ENCODE results near the gene HMGXB3.

The HMGXB3 gene

GRCh38 chr5:149990518-149991376, 9.8 kb upstream of the HMGXB3 start:
- peak; percentile 59 to 85 for DNase-seq

- no peak for DNase-seq
These were observed 7.1 kb upstream of the HMGXB3 start for GRCh38 chr5:149993471-149993870.

DNA sequence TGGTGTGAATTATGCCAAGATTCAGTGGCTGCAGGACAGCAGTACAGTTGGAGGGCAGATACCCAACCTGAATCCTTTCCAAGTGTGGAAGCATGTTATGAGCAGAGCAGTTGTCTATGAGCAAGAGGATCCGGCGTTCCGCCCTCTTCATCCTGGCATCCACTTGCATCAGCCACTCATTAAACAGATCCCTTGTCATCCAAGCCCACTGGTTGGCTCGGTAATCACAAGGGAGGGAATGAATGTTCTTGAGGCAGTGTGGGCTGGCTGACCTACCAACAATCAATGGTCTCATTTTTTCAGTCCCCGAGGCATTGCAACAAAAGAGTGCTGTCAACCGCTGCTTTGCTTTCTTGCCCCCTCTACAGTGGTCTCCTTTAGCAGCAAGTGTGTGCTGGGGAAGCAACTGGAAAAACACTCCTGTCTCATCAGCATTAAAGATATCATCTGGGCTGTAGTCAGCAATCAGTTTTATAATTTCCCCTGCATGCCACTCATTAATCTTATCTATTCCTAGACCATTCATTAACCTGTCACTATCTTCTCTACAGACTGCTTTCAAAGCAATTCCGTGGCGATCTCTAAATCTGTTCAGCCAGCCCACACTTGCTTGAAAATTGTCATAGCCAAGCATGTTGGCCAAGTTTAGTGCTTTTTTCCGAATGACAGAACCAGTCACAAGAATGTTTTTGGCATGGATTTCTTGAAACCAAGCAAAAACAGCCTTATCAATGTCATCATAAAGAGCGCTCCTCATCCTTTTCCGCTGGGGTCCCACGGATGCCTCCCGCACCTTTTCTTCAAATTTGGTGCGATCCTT, 4.9 kb upstream of the HMGXB3 start:
- DNase-seq: no peak

GRCh38 chr5:149996205-149996890, 4.2 kb upstream of the HMGXB3 start:
- no peak for DNase-seq

DNA sequence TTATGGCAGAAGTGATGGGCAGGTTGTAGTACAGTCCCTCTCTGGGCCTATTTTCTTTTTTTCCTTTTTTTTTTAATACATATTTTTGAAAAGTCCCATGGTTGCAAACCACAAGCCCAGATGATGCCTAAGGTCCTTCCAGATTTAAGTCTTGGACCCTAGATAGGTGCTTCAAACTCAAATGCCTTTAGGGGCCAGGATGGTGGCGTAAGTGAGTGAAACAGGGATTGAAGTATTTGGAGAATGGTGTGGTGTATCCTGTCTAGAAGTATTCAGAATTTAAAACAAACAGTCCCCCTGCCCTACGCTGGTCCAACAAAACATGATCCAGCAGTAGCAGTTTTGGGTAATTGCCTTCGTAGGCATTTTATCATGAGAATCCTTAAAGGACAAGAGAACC, 2.3 kb upstream of the HMGXB3 start:
- DNase-seq: no peak

- no peak for DNase-seq
These were observed 1.2 kb upstream of the HMGXB3 start for GRCh38 chr5:149999359-149999758.

- no peak for DNase-seq
These were observed 678 bp upstream of the HMGXB3 start for GRCh38 chr5:149999866-150000255.

DNA sequence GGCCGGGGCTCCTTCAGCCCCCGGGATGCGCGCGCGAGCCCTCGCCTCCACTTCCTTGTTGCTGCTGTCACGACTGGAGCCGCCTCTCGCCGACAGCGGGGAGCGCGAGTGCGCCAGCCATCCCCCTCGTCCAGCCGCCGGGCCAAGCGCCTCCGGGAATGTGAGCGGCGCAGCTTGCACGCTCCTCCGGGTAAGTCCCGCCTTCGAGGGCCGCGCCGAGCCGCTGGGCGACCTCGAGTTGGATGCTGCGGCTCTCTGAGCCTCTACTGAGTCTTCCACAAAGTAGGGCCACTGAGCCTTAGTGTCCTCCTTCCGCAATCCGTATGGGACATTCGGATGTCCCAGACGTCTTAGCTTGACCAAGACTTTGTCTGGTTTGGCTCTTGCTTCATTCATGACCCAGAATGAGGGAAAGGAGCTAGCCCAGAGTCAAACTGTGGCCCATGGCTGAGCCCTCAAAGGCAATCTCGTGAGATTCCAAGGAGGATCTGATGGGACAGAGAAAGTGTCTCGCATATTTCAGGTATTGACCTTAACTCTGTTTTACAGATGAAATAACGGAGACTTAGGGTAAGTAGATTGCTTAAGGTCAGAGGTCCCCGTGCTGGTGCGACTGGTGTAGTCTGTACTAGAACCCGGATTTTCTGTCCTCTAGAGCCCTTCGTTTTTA, 586 bp downstream of the HMGXB3 start:
- peak in 1 of 2 experiments; percentile 39 for DNase-seq

DNA sequence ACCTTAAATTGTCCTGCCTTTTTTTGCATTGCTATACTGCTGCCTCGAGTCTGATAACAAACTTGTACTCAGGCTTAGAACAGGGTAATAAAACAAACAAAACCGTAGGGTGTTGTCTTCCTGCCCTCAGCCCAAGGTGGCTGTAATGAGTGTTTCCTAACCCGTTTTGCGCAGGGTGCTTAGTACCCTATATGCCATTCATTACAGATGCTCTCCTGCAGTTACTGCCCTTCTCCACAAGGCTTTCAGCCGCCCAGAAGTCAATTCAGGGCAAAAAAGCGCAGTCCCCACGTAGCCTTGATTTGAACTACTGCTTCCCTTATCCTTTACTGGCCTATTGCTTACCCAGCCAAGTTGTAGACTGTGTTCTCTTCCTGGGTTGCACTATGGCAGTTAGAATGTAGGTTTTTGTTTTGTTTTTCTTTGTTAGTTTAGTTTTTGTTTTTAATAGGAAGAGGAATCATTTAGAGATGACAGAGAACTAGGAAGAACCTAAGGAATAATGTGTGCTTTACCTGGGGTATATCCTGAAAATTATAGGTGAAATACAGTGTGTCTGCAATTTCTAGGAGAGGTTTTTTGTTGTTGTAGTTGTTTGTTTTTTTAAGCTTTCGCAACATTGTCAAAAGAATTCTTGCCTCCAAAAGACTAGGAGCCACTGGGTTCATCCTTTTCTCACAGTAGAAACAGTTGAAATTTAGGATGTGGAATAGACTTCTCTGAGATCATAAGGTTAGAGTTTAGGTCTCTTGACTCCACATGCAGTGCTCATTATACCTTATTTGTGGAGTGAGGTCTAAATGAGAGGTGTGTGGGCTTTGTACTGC, 1.3 kb downstream of the HMGXB3 start:
- DNase-seq: peak; percentile 60 to 69

GRCh38 chr5:150006318-150006717, 5.8 kb downstream of the HMGXB3 start:
- no peak for DNase-seq

- no peak for DNase-seq
These were observed 6.5 kb downstream of the HMGXB3 start for GRCh38 chr5:150007050-150007449.

DNA sequence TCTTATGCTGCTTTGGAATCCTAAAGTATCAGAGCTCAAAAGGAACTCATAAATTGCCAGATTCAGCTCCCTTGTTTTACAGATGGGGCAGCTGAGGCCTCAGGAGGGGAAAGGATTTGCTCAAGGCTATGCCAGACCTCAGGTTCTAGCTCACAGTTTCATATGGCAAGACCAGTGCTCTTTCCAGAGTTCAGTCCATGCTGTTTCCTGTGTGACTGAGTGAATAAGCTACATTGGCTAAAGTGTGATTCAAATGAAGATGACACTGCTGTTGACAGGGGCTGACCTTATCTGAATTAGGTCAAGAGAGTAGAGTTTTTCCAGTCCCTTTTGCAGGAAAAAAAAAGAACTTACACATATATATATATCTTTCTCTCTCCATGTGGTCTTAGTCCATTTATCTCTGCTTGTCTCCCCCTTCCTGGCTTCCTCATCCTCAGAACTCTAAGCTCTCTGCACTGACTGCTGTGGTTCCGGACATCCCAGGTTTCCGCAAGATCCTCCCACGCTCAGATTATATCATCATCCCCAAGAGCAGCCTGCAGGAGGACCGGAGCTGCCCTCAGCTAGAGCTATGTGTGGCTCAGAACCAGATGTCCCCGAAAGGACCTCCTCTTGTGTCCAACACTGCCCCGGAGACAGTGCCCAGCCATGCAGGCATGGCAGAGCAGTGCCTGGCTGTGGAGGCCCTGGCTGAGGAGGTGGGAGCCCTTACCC, 9.3 kb downstream of the HMGXB3 start:
- DNase-seq: no peak

DNA sequence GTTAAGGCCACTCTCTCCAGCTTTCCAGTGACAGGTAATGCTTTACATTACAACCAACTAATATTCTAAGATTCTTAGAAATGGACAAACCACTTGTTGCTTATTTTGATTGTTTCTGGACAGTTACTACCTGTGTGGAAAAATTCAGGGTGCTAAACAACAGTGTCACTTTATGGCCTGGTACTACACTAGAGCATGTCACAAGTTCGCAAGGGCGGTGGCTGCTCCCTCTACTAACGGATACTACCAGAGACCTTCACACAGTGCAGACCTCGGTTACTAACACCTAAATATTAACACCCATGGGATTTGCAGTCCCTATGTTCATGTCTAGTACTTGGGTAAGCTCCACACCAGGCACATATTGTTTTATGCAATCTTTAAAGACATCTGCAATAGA, 13.4 kb downstream of the HMGXB3 start:
- no peak for DNase-seq

DNA sequence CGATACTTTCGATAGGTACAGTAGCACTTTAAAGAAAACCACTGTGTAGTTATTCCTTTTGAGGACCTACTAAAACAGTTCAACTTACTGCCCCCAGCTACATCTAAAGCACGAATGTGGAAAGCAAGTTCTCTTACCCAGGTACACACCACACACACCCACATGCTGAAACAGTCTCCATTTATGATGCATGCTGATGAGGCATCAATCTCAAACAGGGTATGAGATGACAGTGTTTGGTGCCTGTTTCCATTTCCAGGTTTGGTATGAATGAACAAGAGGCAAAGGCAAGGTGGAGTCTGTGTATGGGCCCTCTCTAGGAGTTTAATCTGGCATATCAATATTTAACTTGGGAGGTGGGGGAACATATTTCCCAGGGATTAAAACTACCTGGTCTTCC, 13.9 kb downstream of the HMGXB3 start:
- no peak for DNase-seq

- no peak for DNase-seq
These were observed 14.9 kb downstream of the HMGXB3 start for GRCh38 chr5:150015415-150015814.

DNA sequence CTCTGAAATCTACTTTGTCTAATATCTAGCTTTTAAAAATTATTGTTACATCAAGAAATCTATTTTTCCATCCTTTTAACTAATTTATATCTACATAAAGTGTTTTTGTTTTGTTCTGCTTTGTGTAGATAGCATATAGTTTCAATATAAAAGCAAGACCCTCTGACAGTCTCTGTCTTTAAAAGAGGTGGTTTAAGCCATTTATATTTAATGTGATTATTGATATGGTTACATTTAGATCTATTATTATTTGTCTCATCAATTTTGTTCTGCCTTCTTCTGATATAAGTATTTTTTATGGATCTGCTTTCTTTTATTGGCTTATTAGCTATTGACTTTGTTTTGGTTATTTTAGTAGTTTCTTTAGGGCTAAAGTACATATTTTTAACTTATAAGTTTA, 16.0 kb downstream of the HMGXB3 start:
- DNase-seq: no peak

- DNase-seq: no peak
These were observed 16.9 kb downstream of the HMGXB3 start for GRCh38 chr5:150017226-150018005.

DNA sequence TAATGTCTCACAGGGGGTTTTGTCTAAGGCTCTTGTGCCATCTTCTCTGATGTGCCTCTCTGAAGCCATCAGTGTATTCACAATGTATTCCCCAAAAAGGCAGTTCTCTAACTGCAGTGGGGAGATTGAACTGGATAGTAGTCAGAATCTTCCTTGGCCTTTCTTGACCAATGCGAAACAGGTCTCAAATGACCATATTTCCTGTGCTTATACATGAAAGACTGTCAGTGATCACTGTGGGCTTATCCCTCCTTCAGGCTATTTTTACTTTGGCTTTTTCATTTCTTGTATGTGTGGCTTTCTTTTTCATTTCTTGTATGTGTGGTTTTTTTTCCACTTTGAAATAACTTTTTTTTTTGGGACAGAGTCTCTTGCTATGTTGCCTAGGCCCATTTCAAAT, 19.7 kb downstream of the HMGXB3 start:
- no peak for DNase-seq

GRCh38 chr5:150021491-150022157, 21.1 kb downstream of the HMGXB3 start:
- DNase-seq: no peak

DNA sequence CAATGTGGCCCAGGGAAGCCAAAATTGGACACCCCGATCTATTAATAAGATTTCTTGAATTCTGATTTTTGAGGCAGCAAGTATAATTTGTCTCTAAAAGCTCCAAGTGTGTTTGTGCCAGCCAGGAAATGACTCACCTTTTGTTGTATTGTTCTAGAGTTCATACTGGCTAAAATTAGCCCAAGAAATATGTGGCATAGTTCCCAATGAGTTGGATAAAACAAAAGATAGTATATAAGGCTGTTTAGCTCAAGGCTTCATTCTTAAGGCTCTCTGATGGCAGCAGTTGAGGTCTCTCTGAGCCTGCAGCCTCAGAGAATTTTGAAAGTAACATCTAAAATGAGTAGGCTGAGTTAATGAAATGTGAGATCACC, 21.6 kb downstream of the HMGXB3 start:
- no peak for DNase-seq
